LNCAP (cell line): ENCODE data around the gene BPTF.

Experiments
- TF ChIP-seq, protein P1 (sequence below): fragments of 450-650 bp; IDR thresholded peaks from 2 replicates; pipeline ENCODE4 v1.5.1; 2017; ENCODE audit warnings: mild to moderate bottlenecking

The BPTF gene

DNA sequence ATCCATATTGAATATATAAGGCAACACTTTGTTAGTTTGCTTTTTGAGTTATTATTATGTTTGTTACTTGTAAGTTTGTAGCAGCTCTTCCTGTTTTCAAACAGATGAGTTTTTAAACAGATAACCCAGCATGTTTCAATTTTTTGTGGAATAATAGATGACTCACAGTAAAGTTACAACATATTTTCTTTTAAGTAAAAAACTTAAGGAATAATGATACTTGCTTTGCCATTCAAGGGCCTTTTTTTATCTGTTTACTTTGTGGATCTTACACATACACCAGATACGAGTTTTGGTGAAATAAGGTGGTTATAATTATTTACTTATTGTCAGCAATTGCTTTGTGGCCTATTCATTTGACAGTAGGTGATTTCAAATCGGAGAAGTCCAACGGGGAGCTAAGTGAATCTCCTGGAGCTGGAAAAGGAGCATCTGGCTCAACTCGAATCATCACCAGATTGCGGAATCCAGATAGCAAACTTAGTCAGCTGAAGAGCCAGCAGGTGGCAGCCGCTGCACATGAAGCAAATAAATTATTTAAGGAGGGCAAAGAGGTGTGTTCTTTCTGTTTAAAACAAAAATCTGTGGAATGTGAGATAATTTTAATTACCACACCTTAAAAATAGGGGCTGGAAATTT lies 66.3 kb downstream of the BPTF start:
- TF ChIP-seq, protein P1, sequence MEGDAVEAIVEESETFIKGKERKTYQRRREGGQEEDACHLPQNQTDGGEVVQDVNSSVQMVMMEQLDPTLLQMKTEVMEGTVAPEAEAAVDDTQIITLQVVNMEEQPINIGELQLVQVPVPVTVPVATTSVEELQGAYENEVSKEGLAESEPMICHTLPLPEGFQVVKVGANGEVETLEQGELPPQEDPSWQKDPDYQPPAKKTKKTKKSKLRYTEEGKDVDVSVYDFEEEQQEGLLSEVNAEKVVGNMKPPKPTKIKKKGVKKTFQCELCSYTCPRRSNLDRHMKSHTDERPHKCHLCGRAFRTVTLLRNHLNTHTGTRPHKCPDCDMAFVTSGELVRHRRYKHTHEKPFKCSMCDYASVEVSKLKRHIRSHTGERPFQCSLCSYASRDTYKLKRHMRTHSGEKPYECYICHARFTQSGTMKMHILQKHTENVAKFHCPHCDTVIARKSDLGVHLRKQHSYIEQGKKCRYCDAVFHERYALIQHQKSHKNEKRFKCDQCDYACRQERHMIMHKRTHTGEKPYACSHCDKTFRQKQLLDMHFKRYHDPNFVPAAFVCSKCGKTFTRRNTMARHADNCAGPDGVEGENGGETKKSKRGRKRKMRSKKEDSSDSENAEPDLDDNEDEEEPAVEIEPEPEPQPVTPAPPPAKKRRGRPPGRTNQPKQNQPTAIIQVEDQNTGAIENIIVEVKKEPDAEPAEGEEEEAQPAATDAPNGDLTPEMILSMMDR, result peak; percentile 81

DNA sequence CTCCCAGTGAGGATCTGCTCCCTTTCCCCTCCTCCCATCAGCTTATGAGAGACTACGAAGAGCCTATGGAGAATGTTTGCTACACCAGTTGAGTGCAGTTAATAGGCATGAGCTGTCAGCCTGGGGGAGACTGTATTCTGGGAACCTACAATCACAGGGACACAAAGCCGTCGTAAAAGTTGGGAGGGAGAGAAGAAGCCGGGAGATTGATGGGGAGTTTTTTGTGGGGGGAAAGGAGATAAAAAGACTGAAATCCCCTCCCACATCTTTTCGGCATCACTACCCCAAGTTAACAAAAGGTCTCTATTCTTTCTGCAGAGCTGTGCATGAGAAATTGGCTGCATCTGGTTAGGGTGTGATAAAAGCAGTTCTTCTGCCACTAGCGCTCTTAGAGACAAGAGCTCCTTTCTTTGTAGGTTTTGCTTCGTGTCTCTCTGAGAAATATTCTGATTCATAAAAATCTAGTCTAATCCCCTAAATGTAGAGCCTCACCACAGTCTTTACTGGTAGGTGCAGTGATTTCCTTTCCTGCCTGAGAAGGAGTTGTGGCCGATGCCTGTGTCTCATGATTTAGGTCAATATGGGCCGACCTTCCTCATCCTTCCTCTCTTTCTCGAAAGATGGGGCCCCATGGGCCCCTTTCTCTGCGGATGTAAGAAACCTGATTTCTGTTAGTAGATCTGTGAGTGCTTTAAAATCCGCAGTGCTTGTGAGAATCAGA lies 77.4 kb downstream of the BPTF start:
- TF ChIP-seq, protein P1, result no peak

DNA sequence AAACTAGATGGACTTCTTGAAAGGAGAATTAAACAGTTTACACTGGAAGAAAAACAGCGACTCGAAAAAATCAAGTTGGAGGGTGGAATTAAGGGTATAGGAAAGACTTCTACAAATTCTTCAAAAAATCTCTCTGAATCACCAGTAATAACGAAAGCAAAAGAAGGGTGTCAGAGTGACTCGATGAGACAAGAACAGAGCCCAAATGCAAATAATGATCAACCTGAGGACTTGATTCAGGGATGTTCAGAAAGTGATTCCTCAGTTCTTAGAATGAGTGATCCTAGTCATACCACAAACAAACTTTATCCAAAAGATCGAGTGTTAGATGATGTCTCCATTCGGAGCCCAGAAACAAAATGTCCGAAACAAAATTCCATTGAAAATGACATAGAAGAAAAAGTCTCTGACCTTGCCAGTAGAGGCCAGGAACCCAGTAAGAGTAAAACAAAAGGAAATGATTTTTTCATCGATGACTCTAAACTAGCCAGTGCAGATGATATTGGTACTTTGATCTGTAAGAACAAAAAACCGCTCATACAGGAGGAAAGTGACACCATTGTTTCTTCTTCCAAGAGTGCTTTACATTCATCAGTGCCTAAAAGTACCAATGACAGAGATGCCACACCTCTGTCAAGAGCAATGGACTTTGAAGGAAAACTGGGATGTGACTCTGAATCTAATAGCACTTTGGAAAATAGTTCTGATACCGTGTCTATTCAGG lies 85.9 kb downstream of the BPTF start:
- TF ChIP-seq, protein P1, result no peak

DNA sequence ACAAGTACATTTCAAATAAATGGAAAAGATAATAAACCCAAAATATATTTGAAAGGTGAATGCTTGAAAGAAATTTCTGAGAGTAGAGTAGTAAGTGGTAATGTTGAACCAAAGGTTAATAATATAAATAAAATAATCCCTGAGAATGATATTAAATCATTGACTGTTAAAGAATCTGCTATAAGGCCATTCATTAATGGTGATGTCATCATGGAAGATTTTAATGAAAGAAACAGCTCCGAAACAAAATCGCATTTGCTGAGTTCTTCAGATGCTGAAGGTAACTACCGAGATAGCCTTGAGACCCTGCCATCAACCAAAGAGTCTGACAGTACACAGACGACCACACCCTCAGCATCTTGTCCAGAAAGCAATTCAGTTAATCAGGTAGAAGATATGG lies 86.8 kb downstream of the BPTF start:
- TF ChIP-seq, protein P1, result no peak

DNA sequence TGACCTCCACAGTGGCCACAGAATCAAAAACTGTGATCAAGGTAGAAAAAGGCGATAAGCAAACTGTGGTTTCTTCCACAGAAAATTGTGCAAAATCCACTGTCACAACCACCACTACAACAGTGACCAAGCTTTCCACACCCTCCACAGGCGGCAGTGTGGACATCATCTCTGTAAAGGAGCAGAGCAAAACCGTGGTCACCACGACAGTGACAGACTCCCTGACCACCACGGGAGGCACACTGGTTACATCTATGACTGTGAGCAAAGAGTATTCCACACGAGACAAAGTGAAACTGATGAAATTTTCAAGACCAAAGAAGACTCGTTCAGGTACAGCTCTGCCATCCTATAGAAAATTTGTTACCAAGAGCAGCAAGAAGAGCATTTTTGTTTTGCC lies 87.4 kb downstream of the BPTF start:
- TF ChIP-seq, protein P1, result no peak

DNA sequence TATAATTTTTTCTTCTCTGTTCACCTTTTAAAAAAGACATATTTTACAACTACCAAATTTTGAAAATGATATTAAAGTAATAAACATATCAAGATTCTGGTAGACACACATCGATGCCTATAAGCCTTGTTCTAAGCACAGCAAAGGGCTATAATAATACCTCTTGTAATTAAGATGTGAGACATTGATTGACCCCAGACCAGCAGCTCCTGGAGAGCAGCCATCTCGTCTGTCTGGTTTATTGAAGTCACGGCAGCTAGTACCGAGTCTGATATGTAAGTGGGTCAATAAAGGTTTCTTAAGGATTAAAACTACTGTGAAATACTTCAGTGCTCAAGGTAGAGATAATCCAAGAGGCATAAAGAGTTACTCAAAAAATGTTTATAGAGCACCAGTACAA lies 94.9 kb downstream of the BPTF start:
- TF ChIP-seq, protein P1, result no peak

DNA sequence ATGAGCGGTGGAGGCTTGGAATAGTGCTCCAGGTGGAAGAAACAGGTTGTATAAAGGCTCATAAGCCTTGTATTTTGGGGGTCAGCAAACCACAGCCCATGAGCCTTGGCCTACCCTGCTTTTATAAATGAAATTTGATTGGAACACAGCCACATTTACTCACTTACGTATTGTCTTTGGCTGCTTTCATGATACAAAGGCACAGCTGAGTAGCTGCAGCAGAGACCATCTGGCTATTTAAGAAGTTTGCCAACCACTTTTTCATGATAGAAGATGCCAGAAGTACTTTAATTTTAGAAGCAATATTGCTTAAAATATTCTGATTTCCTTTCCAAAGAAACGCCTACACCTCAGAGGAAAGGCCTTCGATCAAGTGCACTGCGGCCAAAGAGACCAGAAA lies 97.2 kb downstream of the BPTF start:
- TF ChIP-seq, protein P1, result no peak
